ENCODE data around the gene ATP12A.

The ATP12A gene

GRCh38 chr13:24747248-24748060 is 67.2 kb downstream of the ATP12A start:
- no peaks in the 10 kb centered on the region for H3K9me3 ChIP-seq (ENCODE audit: low read length)
- peak overlapping the region; percentile 19 for H3K4me3 ChIP-seq (ENCODE audit: low read length)
- H3K4me1 ChIP-seq (ENCODE audit: insufficient read depth, low read length) = peaks cover 8% of the 10 kb centered on the region
- peak overlapping the region; percentile 15 for H2AFZ ChIP-seq (ENCODE audit: low read depth, low read length)
- H3K27me3 ChIP-seq (ENCODE audit: insufficient read depth, low read length) = peaks cover 41% of the 10 kb centered on the region
- H3K36me3 ChIP-seq (ENCODE audit: insufficient read depth, low read length) = no peaks in the 10 kb centered on the region

- Histone ChIP-seq H2AFZ (ENCODE audit: low read depth, low read length) (peak overlapping the region; percentile 15), H3K4me1 (ENCODE audit: insufficient read depth, low read length) (peaks cover 8% of the 10 kb centered on the region), H3K4me3 (ENCODE audit: low read length) (peak overlapping the region; percentile 19), H3K27me3 (ENCODE audit: insufficient read depth, low read length) (peaks cover 43% of the 10 kb centered on the region), H3K36me3 (ENCODE audit: insufficient read depth, low read length) (no peaks in the 10 kb centered on the region), H3K9me3 (ENCODE audit: low read length) (no peaks in the 10 kb centered on the region)
Observed at GRCh38 chr13:24748061-24748400, 67.8 kb downstream of the ATP12A start.

GRCh38 chr13:24759197-24759596 is 79.0 kb downstream of the ATP12A start:
- no peak overlapping the region for H3K4me3 ChIP-seq (ENCODE audit: low read length)
- no peaks in the 10 kb centered on the region for H3K4me1 ChIP-seq (ENCODE audit: insufficient read depth, low read length)
- peaks cover 7% of the 10 kb centered on the region for H3K27me3 ChIP-seq (ENCODE audit: insufficient read depth, low read length)
- no peaks in the 10 kb centered on the region for H3K9me3 ChIP-seq (ENCODE audit: low read length)
- H2AFZ ChIP-seq (ENCODE audit: low read depth, low read length) = no peak overlapping the region
- H3K36me3 ChIP-seq (ENCODE audit: insufficient read depth, low read length) = no peaks in the 10 kb centered on the region

Data from neuron (in vitro differentiated cells).